Ascending aorta (tissue), 2 donors: Measurements from ENCODE around the gene PIPOX. TPM values are rescaled to one million over a fixed set of nuclear protein-coding genes. Genes with fewer than 3 reads are reported as not detected.

ENCODE experiments used
- DNase-seq, 2 donors: peaks; one replicate each; pipeline ENCODE4 v3.0.0-alpha.2; 2019; ENCODE audit warnings: low spot score in 2 of 2
- H3K27ac ChIP-seq, 2 donors: fragments of 200-600 bp; sonication (generic); one replicate each; pipeline ENCODE4 v1.5.1; 2016 to 2017; ENCODE audit warnings: mild to moderate bottlenecking in 1 of 2
- H3K27me3 ChIP-seq: fragments of 200-600 bp; sonication (generic); one replicate; pipeline ENCODE4 v1.5.1; 2017
- H3K36me3 ChIP-seq, 2 donors: fragments of 200-600 bp; sonication (generic); one replicate each; pipeline ENCODE4 v1.5.1; 2016
- H3K4me1 ChIP-seq, 2 donors: fragments of 200-600 bp; sonication (generic); one replicate each; pipeline ENCODE4 v1.5.1; 2016 to 2017; ENCODE audit warnings: mild to moderate bottlenecking in 1 of 2
- H3K4me3 ChIP-seq, 2 donors: fragments of 200-600 bp; sonication (generic); one replicate each; pipeline ENCODE4 v1.5.1; 2016 to 2017; ENCODE audit warnings: mild to moderate bottlenecking in 1 of 2
- H3K9me3 ChIP-seq, 2 donors: fragments of 200-600 bp; sonication (generic); one replicate each; pipeline ENCODE4 v1.5.1; 2016
- CTCF ChIP-seq, 3 experiments: fragments of 200-600 bp in 2 of 3; fragments of 450-650 bp in 1 of 3; sonication (generic) in 2 of 3; IDR thresholded peaks; one replicate each; pipeline ENCODE4 v1.5.1; 2016 to 2019; ENCODE audit warnings: antibody characterized with exemption in 3 of 3, mild to moderate bottlenecking in 1 of 3, moderate library complexity in 1 of 3
- intact Hi-C: fragments of 100-400 bp; cut with DNase I; formaldehyde crosslinking; loops from one replicate; pipeline ENCODE4 v1.15.1; 2023
- total RNA-seq: library from RNA; depleted of rRNA; stranded (reverse); fragments of >200 nt; gene quantifications from one replicate; pipeline ENCODE4 v1.1.0, GENCODE V29; 2016

PIPOX gene
- not detected for total RNA-seq

GRCh38 chr17:29042679-29043538 lies at the start of gene PIPOX:
PIPOX (plus strand) TSS chr17:29043141; CDS start chr17:29043226, 85 bp downstream.
- intact Hi-C loops = no loop called here

GRCh38 chr17:28993645-28994426 lies 49.1 kb upstream of the PIPOX start:
- Histone ChIP-seq H3K9me3 (no peaks in the 10 kb centered on the region), H3K27ac (no peak overlapping the region), H3K36me3 (no peaks in the 10 kb centered on the region), H3K4me1 (no peaks in the 10 kb centered on the region), H3K4me3 (no peak overlapping the region), H3K27me3 (no peaks in the 10 kb centered on the region)
- no peak for DNase-seq
- intact Hi-C loops = no loop called here
- TF ChIP-seq CTCF (IDR thresholded peaks at IDR 0.05) = no peak

More at GRCh38 chr17:29042679-29043538, at the start of gene PIPOX:
- Histone ChIP-seq H3K4me1 (no peaks in the 10 kb centered on the region), H3K4me3 (peak within 1 kb of the TSS in 1 of 2 donors; percentile 19), H3K9me3 (no peaks in the 10 kb centered on the region), H3K36me3 (no peaks in the 10 kb centered on the region), H3K27ac (no peak within 1 kb of the TSS), H3K27me3 (no peaks in the 10 kb centered on the region)
- no peak for TF ChIP-seq CTCF (IDR thresholded peaks at IDR 0.05)
- DNase-seq = no peak

- TF ChIP-seq CTCF (IDR thresholded peaks at IDR 0.05) = no peak
- no peaks in the 10 kb centered on the region for H3K36me3 ChIP-seq
- H3K4me1 ChIP-seq = no peaks in the 10 kb centered on the region
- H3K27ac ChIP-seq = no peak overlapping the region
- intact Hi-C loops = no loop called here
- no peaks in the 10 kb centered on the region for H3K27me3 ChIP-seq
- no peak overlapping the region for H3K4me3 ChIP-seq
- DNase-seq = no peak
- no peaks in the 10 kb centered on the region for H3K9me3 ChIP-seq
These were observed 46.3 kb upstream of the PIPOX start for GRCh38 chr17:28996554-28997096.

GRCh38 chr17:28997806-28998205 lies 45.1 kb upstream of the PIPOX start:
- intact Hi-C loops = no loop called here
- Histone ChIP-seq H3K27me3 (no peaks in the 10 kb centered on the region), H3K9me3 (no peaks in the 10 kb centered on the region), H3K4me1 (no peaks in the 10 kb centered on the region), H3K27ac (no peak overlapping the region), H3K36me3 (no peaks in the 10 kb centered on the region), H3K4me3 (no peak overlapping the region)
- no peak for DNase-seq
- no peak for TF ChIP-seq CTCF (IDR thresholded peaks at IDR 0.05)

GRCh38 chr17:28999206-28999605 lies 43.7 kb upstream of the PIPOX start:
- H3K4me3 ChIP-seq = no peak overlapping the region
- H3K36me3 ChIP-seq = no peaks in the 10 kb centered on the region
- H3K27ac ChIP-seq = no peak overlapping the region
- no peaks in the 10 kb centered on the region for H3K9me3 ChIP-seq
- no peaks in the 10 kb centered on the region for H3K4me1 ChIP-seq
- peaks cover under 1% of the 10 kb centered on the region for H3K27me3 ChIP-seq
- no peak for DNase-seq
- TF ChIP-seq CTCF (IDR thresholded peaks at IDR 0.05) = no peak
- intact Hi-C loops = no loop called here
